Body of pancreas (tissue), 4 donors: ENCODE results near the gene DNAJB5.

Source experiments
- CTCF ChIP-seq, 7 experiments: fragments of 450-650 bp in 4 of 7; fragments of 200-600 bp in 3 of 7; sonication (generic) in 3 of 7; IDR thresholded peaks; one replicate each; pipeline ENCODE4 v1.5.1; 2016 to 2019; ENCODE audit warnings: antibody characterized with exemption in 7 of 7
- POLR2A ChIP-seq, 3 donors: fragments of 450-650 bp; IDR thresholded peaks; one replicate each; pipeline ENCODE4 v1.6.1; 2016; ENCODE audit warnings: antibody characterized with exemption in 3 of 3, mild to moderate bottlenecking in 2 of 3

DNA sequence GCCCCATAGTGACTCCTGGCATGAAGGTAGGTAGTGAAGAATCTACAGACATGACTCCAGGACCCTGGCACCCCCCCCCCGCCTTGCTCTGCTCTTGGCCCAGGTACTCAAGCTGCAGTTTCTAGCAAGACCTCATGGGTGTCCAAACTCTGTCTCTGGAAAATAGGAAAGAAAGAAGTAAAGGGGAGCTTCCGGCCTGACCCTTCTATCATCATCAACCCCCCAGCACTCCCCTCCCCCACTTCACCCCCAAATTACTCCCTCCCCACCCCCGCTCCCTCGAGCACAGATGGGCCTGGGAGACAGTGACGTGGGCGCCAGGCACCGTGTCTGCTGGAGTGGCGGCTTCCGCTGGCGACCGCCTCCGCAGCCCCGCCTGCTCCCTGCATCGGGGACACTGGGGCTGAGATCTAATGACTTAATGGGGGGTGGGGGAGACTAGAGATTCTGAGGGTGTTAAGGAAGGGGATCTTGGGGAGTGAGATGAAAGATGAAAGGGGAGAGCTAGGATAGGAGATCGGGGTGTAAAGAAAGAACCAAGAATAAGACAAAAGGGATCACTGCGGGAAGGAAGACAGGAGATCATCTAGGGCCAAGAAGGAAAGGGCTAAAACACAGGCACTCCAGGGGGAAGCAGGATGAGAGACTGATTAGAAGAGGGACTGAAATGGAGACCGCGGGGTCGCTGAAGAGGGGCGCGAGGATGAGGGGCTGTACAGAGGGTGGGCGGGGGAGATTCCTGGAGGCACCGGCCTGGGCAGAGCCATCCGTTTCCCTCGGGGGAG, 1.1 kb upstream of the DNAJB5 start:
- TF ChIP-seq POLR2A (IDR thresholded peaks at IDR 0.05) (no peak), CTCF (IDR thresholded peaks at IDR 0.05) (no peak)
